ENCODE results near the gene MACF1. TPM values are rescaled to one million over a fixed set of nuclear protein-coding genes. Genes with fewer than 3 reads are reported as not detected.
"Not testable (repeated sequence)": the region's sequence is repeated elsewhere in the genome, so short reads cannot be mapped to it uniquely, and the experiment has no call there.

MACF1 gene
- total RNA-seq, 1 experiment from 2014 or later: 113 TPM

DNA sequence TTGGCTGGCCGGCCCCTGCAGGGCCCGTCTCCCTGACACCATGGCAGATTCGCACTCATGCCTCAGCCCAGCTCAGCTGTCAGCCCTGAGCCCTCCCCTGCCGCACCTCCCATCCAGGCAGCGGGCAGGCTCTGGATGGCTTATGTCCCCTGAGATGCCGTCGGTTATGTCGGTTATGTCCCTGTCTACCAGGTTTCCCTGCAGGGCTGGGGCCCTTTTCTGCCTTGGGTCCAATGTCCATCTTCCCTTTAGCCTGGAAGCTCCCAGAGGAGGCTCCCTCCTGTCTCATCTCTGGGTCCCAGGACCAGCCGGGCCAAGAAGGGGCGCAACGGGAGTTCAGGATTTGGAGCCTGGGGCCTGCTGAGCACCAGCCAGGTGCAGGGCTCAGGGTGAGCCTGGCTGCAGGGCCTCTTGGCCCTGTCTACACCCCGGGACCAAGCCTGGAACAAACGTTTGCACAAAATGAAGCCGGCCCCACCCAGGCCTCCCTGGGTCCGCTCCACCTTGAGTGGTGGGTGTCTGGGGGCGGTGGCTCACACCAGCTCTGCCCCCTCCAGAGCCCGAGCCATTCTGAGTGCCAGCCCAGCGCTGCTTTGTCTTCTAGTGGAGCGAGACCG lies 306.2 kb downstream of the MACF1 start:
- not testable (repeated sequence) for DNase-seq (ENCODE audit: low read depth)

DNA sequence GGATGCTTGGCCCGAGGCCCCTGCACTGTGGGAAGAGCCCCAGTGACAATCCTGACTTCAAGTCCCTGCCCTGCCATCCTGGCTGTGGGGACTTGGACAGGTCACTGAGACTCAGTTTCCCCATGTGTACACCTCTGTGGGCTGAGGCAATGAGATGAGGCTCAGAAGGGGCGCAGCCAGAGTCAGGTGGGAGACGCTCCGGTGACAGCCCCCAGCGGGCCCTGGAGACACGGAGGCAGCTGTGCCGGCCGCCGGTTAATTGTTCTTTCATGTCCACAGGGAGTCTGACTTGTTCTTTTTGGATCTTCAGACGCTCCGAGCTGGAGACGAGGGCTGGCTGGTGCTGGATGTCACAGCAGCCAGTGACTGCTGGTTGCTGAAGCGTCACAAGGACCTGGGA lies 307.0 kb downstream of the MACF1 start:
- not testable (repeated sequence) for DNase-seq (ENCODE audit: low read depth)

DNA sequence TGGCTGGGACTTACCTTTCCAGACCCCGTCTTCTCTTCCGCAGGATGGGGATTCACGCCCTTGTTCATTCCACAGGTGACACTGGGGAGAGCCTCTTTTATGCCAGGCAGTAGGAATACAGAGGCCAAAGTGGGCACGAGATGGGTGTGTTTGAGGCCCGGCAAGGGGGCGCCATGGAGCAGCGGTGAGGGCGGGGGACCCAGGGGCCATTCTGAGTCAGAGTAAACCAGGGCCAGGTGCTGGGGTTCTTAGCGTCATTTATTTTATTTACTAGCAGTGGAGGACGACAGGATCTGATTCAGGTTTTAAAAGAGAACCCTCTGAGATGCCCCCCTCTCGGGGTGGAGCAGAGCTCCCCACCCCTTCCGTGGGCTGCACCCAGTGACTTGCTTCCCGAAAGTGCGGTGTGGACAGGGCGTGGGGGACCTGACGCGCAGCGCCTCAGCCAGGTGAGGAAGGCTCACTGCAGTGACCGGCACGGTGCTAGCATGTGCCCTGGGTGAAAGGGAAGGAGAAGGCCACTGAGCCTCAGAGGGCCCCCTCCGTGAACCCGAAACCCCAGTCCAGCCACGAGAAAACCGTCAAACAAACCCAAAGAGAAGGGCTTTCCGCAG lies 307.8 kb downstream of the MACF1 start:
- DNase-seq (ENCODE audit: low read depth): not testable (repeated sequence)

DNA sequence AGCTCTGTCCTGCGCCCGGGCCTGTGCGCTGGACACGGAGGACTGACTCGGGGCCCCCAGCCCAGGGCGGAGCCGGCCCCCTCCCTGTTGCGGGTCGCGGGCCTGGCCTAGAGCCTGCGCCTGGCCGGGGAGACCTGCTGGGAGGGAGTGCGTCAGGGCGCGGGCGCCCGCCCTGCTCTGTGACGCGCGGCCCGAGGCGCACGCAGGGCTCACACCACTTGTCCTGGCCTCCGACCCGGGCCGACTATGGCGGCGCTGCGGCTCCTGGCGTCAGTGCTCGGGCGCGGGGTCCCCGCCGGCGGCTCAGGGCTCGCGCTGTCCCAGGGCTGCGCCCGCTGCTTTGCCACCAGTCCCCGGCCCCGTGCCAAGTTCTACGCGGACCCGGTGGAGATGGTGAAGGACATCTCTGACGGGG lies 310.2 kb downstream of the MACF1 start:
- not testable (repeated sequence) for DNase-seq (ENCODE audit: low read depth)

DNA sequence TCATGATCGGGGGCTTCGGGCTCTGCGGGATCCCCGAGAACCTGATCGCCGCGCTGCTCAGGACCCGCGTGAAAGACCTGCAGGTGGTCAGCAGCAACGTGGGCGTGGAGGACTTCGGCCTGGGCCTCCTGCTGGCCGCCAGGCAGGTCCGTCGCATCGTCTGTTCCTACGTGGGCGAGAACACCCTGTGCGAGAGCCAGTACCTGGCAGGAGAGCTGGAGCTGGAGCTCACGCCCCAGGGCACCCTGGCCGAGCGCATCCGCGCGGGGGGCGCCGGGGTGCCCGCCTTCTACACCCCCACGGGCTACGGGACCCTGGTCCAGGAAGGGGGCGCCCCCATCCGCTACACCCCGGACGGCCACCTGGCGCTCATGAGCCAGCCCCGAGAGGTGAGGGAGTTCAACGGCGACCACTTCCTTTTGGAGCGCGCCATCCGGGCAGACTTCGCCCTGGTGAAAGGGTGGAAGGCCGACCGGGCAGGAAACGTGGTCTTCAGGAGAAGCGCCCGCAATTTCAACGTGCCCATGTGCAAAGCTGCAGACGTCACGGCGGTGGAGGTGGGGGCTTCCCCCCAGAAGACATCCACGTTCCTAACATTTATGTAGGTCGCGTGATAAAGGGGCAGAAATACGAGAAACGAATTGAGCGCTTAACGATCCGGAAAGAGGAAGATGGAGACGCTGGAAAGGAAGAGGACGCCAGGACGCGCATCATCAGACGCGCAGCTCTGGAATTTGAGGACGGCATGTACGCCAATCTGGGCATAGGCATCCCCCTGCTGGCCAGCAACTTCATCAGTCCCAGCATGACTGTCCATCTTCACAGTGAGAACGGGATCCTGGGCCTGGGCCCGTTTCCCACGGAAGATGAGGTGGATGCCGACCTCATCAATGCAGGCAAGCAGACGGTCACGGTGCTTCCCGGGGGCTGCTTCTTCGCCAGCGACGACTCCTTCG lies 310.9 kb downstream of the MACF1 start:
- not testable (repeated sequence) for DNase-seq (ENCODE audit: low read depth)

DNA sequence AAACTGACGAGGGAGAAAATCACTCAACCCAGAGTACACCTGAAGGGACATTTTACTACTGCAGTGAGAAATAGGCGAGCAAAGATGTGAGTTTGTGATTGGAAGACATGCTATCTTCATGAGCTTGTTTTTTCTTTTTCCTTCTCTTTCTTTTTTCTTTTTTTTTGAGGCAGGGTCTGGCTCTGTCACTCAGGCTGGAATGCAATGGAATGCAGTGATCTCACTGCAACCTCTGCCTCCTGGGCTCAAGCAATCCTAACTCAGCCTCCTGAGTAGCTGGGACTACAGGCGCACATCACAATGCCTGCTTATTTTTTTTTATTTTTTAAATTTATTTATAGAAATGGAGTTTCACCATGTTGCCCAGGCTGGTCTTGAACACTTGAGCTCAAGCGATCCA lies 312.3 kb downstream of the MACF1 start:
- DNase-seq (ENCODE audit: low read depth): not testable (repeated sequence)

DNA sequence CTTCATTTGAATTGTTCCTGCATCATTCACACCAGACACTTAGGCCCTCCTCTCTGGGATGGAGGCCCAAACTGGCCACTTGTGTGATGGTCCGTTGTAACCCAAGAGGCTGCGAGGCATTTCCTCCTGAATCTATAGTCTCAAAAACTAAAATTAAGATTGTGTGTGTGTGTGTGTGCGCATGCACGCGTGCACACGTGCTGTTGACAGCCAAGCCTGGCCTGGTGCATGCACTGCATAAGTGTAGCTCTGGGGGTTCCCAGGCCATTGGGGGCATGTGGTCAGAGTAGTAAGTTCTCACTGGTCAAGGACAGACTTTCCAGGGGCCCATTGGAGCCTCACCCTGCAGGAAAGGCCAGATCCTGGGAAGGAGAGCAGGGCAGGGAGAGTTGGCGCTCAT lies 313.4 kb downstream of the MACF1 start:
- DNase-seq (ENCODE audit: low read depth): not testable (repeated sequence)

DNA sequence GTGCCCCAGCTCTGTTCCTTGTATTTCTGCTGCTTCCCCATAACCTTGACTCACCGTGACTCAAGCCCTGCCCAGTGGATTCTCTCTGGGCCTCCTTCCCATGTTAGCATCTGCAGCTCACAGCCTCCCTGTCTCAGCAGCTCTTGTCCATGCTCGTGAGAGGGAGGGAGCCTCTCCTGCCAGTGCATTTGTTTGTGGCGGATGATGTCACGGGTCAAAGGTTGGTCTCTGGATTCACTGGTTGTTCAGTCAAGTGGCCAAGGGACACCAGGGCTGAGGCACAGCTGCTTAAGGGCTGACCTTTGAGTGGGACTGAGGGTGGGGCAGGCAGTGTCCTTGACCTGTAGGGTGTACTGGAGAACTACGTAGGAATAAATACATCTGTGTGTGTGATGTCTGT lies 314.9 kb downstream of the MACF1 start:
- not testable (repeated sequence) for DNase-seq (ENCODE audit: low read depth)

DNA sequence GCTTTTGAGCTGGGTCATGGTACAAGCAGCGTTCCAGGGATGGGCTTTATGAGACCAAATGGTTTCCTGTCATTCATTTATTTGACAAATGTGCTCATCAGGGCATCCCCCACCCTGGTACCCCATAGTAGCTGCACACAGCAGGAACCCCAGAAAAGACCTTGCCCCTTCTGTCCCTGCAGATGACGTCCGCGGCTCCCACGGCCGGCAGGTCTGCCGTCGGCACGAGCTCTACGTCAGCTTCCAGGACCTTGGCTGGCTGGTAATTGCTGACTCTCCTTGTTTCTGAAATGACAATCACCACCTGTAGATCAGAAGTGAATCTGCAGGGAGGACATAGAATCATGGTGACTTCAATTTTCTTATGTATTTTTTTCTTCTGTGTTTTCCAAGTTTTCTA lies 317.7 kb downstream of the MACF1 start:
- not testable (repeated sequence) for DNase-seq (ENCODE audit: low read depth)

DNA sequence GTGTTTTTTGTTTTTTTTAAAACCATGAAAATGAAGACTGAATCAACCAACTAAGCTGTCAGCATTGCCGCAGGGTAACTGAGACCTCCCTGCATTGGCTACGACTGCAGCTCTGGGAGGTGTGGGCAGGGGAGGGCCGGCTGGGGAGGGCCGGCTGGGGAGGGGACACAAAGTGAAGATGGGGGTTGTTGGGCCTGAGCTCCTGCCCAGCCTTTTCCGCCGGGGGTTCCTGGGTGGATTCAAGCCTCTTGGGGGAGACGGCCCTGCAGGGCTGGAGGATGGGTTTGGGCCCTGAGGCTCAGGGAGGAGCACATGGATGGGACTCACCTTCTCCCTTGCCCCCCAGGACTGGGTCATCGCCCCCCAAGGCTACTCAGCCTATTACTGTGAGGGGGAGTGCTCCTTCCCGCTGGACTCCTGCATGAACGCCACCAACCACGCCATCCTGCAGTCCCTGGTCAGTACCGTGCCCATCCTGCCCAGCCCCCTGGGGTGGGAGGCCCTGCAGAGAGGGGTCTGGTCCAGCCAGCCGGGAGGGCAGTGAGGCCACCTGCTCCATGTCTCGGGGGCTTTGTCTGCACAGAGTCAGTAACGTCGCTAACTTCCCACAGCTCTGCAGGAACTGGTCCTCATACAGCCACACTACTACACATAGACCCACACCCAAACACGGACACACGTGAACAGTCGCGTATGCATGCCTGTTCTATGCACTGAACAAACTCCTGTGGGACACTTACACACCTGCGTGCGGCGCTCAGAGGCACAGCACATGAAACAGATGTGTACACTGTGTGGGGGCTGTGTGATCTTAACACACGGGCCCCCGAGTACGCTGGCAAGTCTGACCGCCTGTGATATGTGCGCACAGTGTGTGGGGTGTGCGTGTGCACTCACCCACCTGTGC lies 318.4 kb downstream of the MACF1 start:
- DNase-seq (ENCODE audit: low read depth): no peak

DNA sequence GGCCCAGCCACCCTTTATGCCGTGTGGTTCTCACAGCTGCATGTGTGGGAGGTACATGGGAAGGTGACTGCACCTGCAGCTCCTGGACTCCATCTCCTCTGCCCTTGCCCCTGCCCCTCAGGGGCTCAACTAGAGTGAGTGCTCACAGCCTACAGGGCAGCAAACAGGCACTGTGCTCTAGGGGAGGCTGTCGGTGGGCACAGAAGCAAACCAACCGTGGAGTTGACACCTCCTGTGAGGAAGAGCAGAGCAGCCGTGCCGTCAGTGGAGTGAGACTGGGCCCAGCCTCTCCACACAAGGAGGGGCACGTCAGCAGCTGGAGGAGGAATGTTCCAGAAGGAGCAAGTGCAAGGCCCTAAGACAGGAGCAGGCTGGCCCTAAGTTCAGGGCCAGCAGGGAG lies 319.7 kb downstream of the MACF1 start:
- no peak for DNase-seq (ENCODE audit: low read depth)

DNA sequence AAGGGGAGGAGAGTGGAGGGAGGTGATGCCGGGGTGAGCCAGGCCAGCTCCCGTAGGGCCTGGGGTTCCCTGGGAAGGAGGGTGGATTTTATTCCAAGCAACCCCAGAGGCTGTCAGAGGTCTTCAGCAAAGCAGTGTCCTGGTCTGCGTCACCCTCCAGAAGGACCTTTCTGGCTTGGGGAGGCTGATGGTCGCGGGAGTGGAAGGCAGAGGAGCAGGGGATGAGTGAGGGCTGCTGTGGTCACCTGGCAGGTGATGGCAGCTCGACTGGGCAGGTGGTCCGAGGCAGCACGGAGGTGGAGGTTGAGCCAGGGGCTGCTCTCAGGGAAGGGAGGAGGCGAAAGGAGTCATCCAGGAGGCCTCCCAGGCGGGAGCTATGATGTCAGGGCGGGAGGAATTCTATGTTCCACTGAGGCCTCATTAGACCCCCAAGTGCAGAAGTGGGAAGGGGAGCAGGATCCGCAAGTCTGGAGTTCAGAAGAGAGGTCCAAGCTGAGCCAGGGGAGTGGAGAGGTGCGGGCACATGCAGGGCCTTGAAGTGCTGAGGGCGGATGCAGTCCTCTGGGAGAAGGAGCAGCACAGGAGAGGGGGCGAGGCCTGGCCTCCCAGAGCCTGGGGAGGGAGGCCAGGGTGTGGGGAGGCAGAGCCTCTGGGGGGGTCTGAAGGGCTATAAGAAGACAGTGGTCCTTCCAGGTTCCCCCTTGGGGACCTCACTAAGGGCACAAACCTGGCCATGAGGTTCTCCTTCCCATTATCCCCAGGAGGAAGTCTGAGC lies 320.3 kb downstream of the MACF1 start:
- no peak for DNase-seq (ENCODE audit: low read depth)

DNA sequence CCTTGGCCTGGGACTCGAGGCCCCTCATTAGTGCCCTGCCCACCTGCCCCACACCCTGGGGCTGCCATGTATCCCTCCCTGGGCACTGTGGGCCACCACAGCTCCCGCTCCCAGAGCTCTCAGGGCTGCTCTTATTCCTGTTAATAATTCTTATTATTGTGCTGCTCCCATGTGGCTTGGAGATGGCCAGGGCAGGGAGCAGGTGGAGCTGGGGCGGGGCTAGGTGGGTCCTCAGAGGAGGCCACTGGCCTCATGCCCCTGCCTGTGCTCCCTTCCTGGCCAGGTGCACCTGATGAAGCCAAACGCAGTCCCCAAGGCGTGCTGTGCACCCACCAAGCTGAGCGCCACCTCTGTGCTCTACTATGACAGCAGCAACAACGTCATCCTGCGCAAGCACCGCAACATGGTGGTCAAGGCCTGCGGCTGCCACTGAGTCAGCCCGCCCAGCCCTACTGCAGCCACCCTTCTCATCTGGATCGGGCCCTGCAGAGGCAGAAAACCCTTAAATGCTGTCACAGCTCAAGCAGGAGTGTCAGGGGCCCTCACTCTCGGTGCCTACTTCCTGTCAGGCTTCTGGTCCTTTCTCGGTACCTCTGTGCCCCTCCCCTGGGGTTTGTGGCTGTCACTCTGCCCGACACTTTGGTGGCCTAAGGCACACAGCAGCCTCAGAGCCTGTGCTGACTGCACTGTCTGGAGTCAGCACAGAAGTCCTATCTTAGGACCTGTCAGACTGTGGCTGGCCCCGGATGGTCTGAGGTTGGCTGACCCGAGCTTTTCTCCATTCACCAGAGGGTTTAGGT lies 321.1 kb downstream of the MACF1 start:
- no peak for DNase-seq (ENCODE audit: low read depth)

DNA sequence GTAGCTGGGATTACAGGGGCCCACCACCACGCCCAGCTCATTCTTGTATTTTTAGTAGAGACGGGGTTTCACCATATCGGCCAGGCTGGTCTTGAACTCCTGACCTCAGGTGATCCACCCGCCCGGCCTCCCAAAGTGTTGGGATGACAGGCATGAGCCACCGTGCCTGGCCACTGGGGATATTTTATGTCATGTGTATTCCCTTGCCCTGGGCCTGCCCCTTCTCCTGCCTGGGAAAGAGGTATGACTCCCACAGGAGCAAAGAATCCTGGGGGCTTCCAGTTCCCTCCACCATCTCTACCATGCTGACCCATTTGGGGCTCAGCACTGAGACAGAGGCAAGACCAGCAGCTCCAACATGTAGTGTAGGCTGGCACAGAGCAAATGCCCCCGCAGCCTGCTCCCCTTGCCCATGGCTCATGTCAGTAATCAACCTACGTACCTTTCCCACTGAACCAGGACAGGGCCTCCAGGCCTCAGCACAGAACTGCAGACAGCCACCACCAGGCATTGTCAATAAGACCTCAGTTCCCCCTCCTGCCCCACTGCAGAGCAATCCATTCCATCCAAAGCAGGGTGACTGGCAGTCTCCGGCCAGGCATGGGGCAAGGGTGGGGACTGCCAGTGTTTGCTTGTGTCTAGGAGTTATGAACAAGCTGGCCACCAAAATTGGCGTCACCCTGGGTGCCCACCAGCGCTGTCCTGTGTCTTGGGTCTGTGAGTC lies 322.1 kb downstream of the MACF1 start:
- DNase-seq (ENCODE audit: low read depth): no peak

DNA sequence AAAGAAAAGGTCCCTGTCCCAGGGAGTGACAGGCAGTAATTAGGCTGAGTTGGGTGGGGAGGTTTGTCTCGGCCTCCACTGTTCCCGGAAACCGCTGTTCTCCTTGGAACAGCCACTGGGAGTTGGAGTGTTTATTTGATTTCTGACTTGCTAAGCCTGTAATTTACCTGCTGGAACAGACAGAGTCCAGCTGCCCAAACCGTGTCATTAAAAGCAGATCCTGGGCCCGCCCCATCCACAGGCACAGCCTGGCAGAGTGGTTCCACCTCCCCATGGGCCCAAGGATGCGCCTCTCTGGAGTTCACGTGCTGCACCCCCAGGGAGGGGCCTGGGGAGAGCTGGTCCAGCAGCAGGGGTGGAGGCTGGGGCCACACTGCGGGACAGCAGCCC lies 322.7 kb downstream of the MACF1 start:
- DNase-seq (ENCODE audit: low read depth): not testable (repeated sequence)

DNA sequence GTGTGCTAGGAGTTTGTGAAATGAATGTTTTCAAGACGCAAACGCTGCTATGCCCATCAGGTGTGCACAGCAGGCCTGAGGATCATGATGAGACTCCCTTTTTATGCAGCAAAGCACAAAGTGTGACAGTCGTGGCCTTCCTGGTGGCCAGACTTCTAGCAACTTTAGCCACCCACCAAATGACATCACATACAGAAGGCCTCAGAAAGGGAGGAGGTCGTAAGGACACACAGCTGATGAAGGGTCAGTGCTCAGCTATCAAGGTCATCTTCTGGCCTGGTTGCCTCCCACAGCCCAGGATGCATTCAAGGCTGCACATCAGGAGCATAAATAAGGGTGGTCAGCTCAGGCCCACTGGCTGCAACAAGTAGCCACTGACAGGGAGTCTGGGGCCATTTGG lies 323.6 kb downstream of the MACF1 start:
- no peak for DNase-seq (ENCODE audit: low read depth)

DNA sequence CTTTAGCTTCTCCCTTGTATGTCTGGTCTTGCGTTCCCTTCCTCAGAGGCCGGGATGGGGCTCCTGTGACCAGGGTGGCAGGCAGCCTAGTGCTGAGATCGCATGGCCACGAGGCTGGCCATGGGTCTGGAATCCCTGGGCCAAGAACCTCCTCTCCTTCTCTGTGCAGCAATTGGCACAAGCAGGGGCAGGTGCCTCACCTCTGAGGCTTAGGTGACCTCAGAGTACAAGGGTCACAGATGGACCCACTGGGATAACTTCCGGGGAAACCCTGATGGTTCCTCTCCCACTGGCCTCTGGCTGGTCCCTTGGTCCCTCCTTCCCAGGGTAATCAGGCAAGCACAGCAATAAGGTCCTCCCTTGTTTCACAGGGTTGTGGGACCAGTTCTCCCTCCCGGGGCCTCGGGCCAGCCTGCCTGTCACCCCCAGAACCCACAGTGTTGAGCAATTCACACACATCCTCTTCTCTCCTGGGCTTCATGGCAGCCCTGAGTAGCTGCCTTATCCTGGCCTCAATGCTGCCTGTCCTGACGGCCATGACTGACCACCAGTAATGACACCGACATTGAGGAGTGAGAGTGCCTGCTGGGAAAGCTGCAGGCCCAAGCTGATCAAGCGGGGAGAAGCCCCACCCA lies 325.5 kb downstream of the MACF1 start:
- no peak for DNase-seq (ENCODE audit: low read depth)

DNA sequence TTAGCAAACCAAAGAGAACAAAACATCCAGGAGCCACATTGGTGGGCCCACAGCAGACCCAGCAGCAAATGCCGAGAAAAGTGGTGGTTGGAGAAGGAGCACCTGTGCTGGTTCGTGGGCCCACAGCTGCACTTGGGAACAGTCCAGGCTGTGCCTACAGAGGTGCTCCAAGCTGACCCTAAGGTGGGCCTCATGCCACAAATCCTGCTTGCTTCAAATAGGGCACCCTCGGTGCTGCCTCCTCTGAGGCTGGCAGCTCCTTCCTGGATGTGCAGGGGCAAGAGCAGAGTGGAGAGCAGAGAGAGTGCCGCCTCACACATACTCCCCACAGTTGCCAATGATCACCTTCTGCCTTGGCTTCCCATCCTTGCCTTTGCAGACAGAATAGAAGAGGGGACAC lies 327.0 kb downstream of the MACF1 start:
- no peak for DNase-seq (ENCODE audit: low read depth)

DNA sequence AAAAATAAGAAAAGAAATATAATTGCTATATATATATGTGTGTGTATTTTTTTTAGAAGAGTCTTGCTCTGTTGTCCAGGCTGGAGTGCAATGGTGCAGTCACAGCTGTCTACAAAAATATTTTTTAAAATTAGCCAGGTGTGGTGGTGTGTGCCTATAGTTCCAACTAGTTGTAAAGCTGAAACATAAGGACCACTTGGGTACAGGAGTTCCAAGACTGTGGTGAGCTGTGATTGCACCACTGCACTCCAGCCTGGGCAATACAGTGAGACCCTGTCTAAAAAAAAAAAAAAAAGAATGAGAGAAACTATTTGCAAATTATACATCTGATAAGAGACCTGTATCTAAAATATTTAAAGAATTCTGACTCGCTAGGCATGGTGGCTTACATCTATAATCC lies 328.9 kb downstream of the MACF1 start:
- DNase-seq (ENCODE audit: low read depth): no peak
